HUES6 (cell line): ENCODE measurements around the gene ENDOU.

Source experiments
- H3K27ac ChIP-seq: 2 replicates; pipeline ENCODE4 v1.7.0; 2013; ENCODE audit warnings: low read depth, mild to moderate bottlenecking, low read length, inconsistent platforms
- H3K27me3 ChIP-seq: 2 replicates; pipeline ENCODE4 v1.6.1; 2013; ENCODE audit warnings: low read length; ENCODE audit not compliant: control insufficient read depth, insufficient read depth
- H3K36me3 ChIP-seq: 2 replicates; pipeline ENCODE4 v1.6.1; 2013; ENCODE audit warnings: low read length; ENCODE audit not compliant: control insufficient read depth, insufficient read depth
- H3K4me1 ChIP-seq: 2 replicates; pipeline ENCODE4 v1.6.1; 2013; ENCODE audit warnings: low read length; ENCODE audit not compliant: control insufficient read depth, insufficient read depth
- H3K4me3 ChIP-seq: 2 replicates; pipeline ENCODE4 v1.5.1; 2013; ENCODE audit warnings: low read depth, low read length
- H3K9ac ChIP-seq: one replicate; pipeline ENCODE4 v1.6.1; 2013; ENCODE audit warnings: mild to moderate bottlenecking, low read length
- H3K9me3 ChIP-seq: 2 replicates; pipeline ENCODE4 v1.6.1; 2013; ENCODE audit warnings: low read depth, low read length; ENCODE audit not compliant: control insufficient read depth, insufficient read depth

The ENDOU gene

GRCh38 chr12:47748507-47748828 is 23.2 kb upstream of the ENDOU start:
- peaks cover 17% of the 10 kb centered on the region for H3K4me1 ChIP-seq
- no peak overlapping the region for H3K27ac ChIP-seq
- no peaks in the 10 kb centered on the region; the same call in 1 of the 2 replicates for H3K36me3 ChIP-seq
- H3K4me3 ChIP-seq = no peak overlapping the region
- H3K9ac ChIP-seq = no peak overlapping the region
- H3K27me3 ChIP-seq = no peaks in the 10 kb centered on the region
- H3K9me3 ChIP-seq = no peaks in the 10 kb centered on the region

GRCh38 chr12:47747596-47748506 is 22.6 kb upstream of the ENDOU start:
- Histone ChIP-seq H3K36me3 (no peaks in the 10 kb centered on the region; the same call in 1 of the 2 replicates), H3K4me1 (peaks cover 11% of the 10 kb centered on the region; the same call in 1 of the 2 replicates), H3K9ac (no peak overlapping the region)

GRCh38 chr12:47747126-47747525 is 21.8 kb upstream of the ENDOU start:
- no peak overlapping the region for H3K9ac ChIP-seq
- H3K27me3 ChIP-seq = no peaks in the 10 kb centered on the region
- no peaks in the 10 kb centered on the region; the same call in 1 of the 2 replicates for H3K36me3 ChIP-seq
- no peak overlapping the region for H3K27ac ChIP-seq
- H3K4me3 ChIP-seq = no peak overlapping the region
- H3K9me3 ChIP-seq = no peaks in the 10 kb centered on the region
- 0 out of 2 replicates have a peak, but pooled peaks cover 5% of the 10 kb centered on the region for H3K4me1 ChIP-seq

More at GRCh38 chr12:47747596-47748506, 22.6 kb upstream of the ENDOU start:
- H3K27me3 ChIP-seq = no peaks in the 10 kb centered on the region
- no peaks in the 10 kb centered on the region for H3K9me3 ChIP-seq
- no peak overlapping the region for H3K27ac ChIP-seq
- no peak overlapping the region for H3K4me3 ChIP-seq

GRCh38 chr12:47746523-47746922 is 21.2 kb upstream of the ENDOU start:
- Histone ChIP-seq H3K9me3 (no peaks in the 10 kb centered on the region), H3K4me3 (no peak overlapping the region), H3K4me1 (no peaks in the 10 kb centered on the region), H3K9ac (no peak overlapping the region), H3K36me3 (no peaks in the 10 kb centered on the region; the same call in 1 of the 2 replicates), H3K27me3 (no peaks in the 10 kb centered on the region), H3K27ac (no peak overlapping the region)

- no peak overlapping the region for H3K27ac ChIP-seq
- H3K9me3 ChIP-seq = no peaks in the 10 kb centered on the region
- H3K36me3 ChIP-seq = no peaks in the 10 kb centered on the region; the same call in 1 of the 2 replicates
- no peaks in the 10 kb centered on the region for H3K27me3 ChIP-seq
- no peak overlapping the region for H3K4me3 ChIP-seq
- 0 out of 2 replicates have a peak, but pooled peaks cover under 1% of the 10 kb centered on the region for H3K4me1 ChIP-seq
- H3K9ac ChIP-seq = no peak overlapping the region
These were observed 20.8 kb upstream of the ENDOU start for GRCh38 chr12:47746073-47746472.

GRCh38 chr12:47745485-47746041 is 20.3 kb upstream of the ENDOU start:
- no peak overlapping the region for H3K9ac ChIP-seq
- H3K9me3 ChIP-seq = no peaks in the 10 kb centered on the region
- no peaks in the 10 kb centered on the region for H3K27me3 ChIP-seq
- H3K4me1 ChIP-seq = 0 out of 2 replicates have a peak, but pooled peaks cover 5% of the 10 kb centered on the region
- no peaks in the 10 kb centered on the region; the same call in 1 of the 2 replicates for H3K36me3 ChIP-seq
- H3K4me3 ChIP-seq = no peak overlapping the region
- H3K27ac ChIP-seq = no peak overlapping the region

GRCh38 chr12:47744778-47745436 is 19.6 kb upstream of the ENDOU start:
- Histone ChIP-seq H3K36me3 (no peaks in the 10 kb centered on the region), H3K4me1 (peaks cover 5% of the 10 kb centered on the region; the same call in 1 of the 2 replicates), H3K4me3 (no peak overlapping the region)

GRCh38 chr12:47744005-47744651 is 18.8 kb upstream of the ENDOU start:
- Histone ChIP-seq H3K36me3 (no peaks in the 10 kb centered on the region), H3K4me3 (no peak overlapping the region), H3K4me1 (peaks cover 5% of the 10 kb centered on the region; the same call in 1 of the 2 replicates), H3K27me3 (no peaks in the 10 kb centered on the region), H3K9me3 (no peaks in the 10 kb centered on the region), H3K27ac (no peak overlapping the region), H3K9ac (no peak overlapping the region)

More at GRCh38 chr12:47744778-47745436, 19.6 kb upstream of the ENDOU start:
- Histone ChIP-seq H3K9ac (no peak overlapping the region), H3K9me3 (no peaks in the 10 kb centered on the region), H3K27ac (no peak overlapping the region), H3K27me3 (no peaks in the 10 kb centered on the region)

- H3K4me3 ChIP-seq = no peak overlapping the region
These were observed 18.1 kb upstream of the ENDOU start for GRCh38 chr12:47743311-47743860.

GRCh38 chr12:47742253-47742825 is 17.0 kb upstream of the ENDOU start:
- H3K27me3 ChIP-seq = no peaks in the 10 kb centered on the region
- no peaks in the 10 kb centered on the region for H3K36me3 ChIP-seq
- H3K27ac ChIP-seq = no peak overlapping the region
- H3K9ac ChIP-seq = no peak overlapping the region
- H3K4me3 ChIP-seq = no peak overlapping the region
- H3K4me1 ChIP-seq = peaks cover 5% of the 10 kb centered on the region; the same call in 1 of the 2 replicates
- no peaks in the 10 kb centered on the region for H3K9me3 ChIP-seq

More at GRCh38 chr12:47743311-47743860, 18.1 kb upstream of the ENDOU start:
- Histone ChIP-seq H3K27ac (no peak overlapping the region), H3K9me3 (no peaks in the 10 kb centered on the region), H3K36me3 (no peaks in the 10 kb centered on the region), H3K4me1 (peaks cover 5% of the 10 kb centered on the region; the same call in 1 of the 2 replicates), H3K9ac (no peak overlapping the region), H3K27me3 (no peaks in the 10 kb centered on the region)
